B cell (primary cell): ENCODE data around the gene COL28A1. TPM values are rescaled to one million over a fixed set of nuclear protein-coding genes. Genes with fewer than 3 reads are reported as not detected.

ENCODE experiments used
- ATAC-seq: fragments of 200-7000 bp; cut with Tn5 transposase; one replicate; pipeline ENCODE4 v1.10.0; 2021; ENCODE audit warnings: low read depth, mild to moderate bottlenecking, moderate number of reproducible peaks, moderate library complexity
- CTCF ChIA-PET: fragments of 350-600 bp; sonication (Branson Sonifier 250); formaldehyde crosslinking; loops from one replicate; lab custom pipeline; 2021; ENCODE audit warnings: antibody characterized with exemption, inconsistent platforms; lab: Charles Lee
- POLR2A ChIA-PET: fragments of 350-600 bp; sonication (Branson Sonifier 250); formaldehyde crosslinking; loops from one replicate; lab custom pipeline; 2021; ENCODE audit warnings: antibody characterized with exemption; lab: Charles Lee
- DNase-seq: peaks from one replicate; pipeline ENCODE4 v3.0.0; 2013
- H2AFZ ChIP-seq: 2 replicates; pipeline ENCODE4 v1.6.1; 2012; ENCODE audit warnings: mild to moderate bottlenecking, low read depth, low read length; ENCODE audit not compliant: insufficient read depth, poor library complexity, severe bottlenecking
- H3K27ac ChIP-seq, 2 donors: 1 replicate in 1 of 2; 2 replicates in 1 of 2; pipeline ENCODE4 v1.5.1; 2012 to 2013; ENCODE audit warnings: low read length in 2 of 2, mild to moderate bottlenecking in 2 of 2, moderate library complexity in 1 of 2
- H3K27me3 ChIP-seq, 4 experiments: fragments of 200-600 bp in 1 of 4; sonication (generic) in 1 of 4; replicated peaks in 1 of 4; 1 replicate in 2 of 4; 2 replicates in 2 of 4; pipeline versions ENCODE4 v1.6.1 to v1.7.0; 2013 to 2016; ENCODE audit warnings: low read length in 3 of 4, mild to moderate bottlenecking in 2 of 4, mixed read lengths in 1 of 4, moderate library complexity in 1 of 4; ENCODE audit not compliant: insufficient read depth in 4 of 4, control insufficient read depth in 3 of 4; ENCODE audit errors: control extremely low read depth in 1 of 4
- H3K36me3 ChIP-seq, 2 experiments: replicated peaks in 1 of 2; 1 replicate in 1 of 2; 2 replicates in 1 of 2; pipeline versions ENCODE4 v1.6.1 to v1.7.1; 2013; ENCODE audit warnings: low read length in 1 of 2; ENCODE audit not compliant: insufficient read depth in 2 of 2, control insufficient read depth in 1 of 2; ENCODE audit errors: control extremely low read depth in 1 of 2, extremely low read depth in 1 of 2
- H3K4me1 ChIP-seq, 2 donors: fragments of 200-600 bp in 1 of 2; sonication (generic) in 1 of 2; 1 replicate in 1 of 2; 2 replicates in 1 of 2; pipeline versions ENCODE4 v1.5.1 to v1.6.1; 2013 to 2017; ENCODE audit warnings: low read length in 2 of 2; ENCODE audit not compliant: control insufficient read depth in 2 of 2, insufficient read depth in 2 of 2
- H3K4me2 ChIP-seq: replicated peaks from 2 replicates; pipeline ENCODE3; 2012; ENCODE audit warnings: mild to moderate bottlenecking, low read depth, low read length; ENCODE audit not compliant: poor library complexity, severe bottlenecking
- H3K4me3 ChIP-seq, 5 experiments: fragments of 200-600 bp in 1 of 5; sonication (generic) in 1 of 5; 1 replicate in 3 of 5; 2 replicates in 2 of 5; pipeline versions ENCODE4 v1.5.1 to v1.7.0; 2011 to 2016; ENCODE audit warnings: low read length in 4 of 5, mild to moderate bottlenecking in 4 of 5, low read depth in 2 of 5, control low read depth in 1 of 5, moderate library complexity in 1 of 5; ENCODE audit not compliant: insufficient read depth in 1 of 5; ENCODE audit errors: control extremely low read depth in 1 of 5, extremely low read depth in 1 of 5
- H3K79me2 ChIP-seq: fragments of 200-600 bp; sonication (generic); one replicate; pipeline ENCODE4 v1.6.0; 2016; ENCODE audit warnings: low read length; ENCODE audit not compliant: control insufficient read depth, insufficient read depth
- H3K9ac ChIP-seq: fragments of 200-600 bp; sonication (generic); 2 replicates; pipeline ENCODE4 v1.6.1; 2017; ENCODE audit warnings: mild to moderate bottlenecking, low read length, moderate library complexity
- H3K9me3 ChIP-seq, 3 donors: one replicate each; pipeline versions ENCODE4 v1.6.1 to v1.7.1; 2013; ENCODE audit warnings: low read length in 2 of 3; ENCODE audit not compliant: control insufficient read depth in 2 of 3, insufficient read depth in 1 of 3; ENCODE audit errors: control extremely low read depth in 1 of 3
- H4K20me1 ChIP-seq: 2 replicates; pipeline ENCODE4 v1.6.0; 2012; ENCODE audit warnings: mild to moderate bottlenecking, low read length; ENCODE audit not compliant: insufficient read depth, control insufficient read depth, poor library complexity, severe bottlenecking
- H3K27ac Mint-ChIP-seq: one replicate; pipeline ENCODE4 v1.8.0; 2021; ENCODE audit warnings: mixed read lengths
- H3K27me3 Mint-ChIP-seq: one replicate; pipeline ENCODE4 v1.8.0; 2021; ENCODE audit warnings: mixed read lengths
- H3K4me1 Mint-ChIP-seq: one replicate; pipeline ENCODE4 v1.8.0; 2021; ENCODE audit warnings: mixed read lengths
- H3K4me3 Mint-ChIP-seq: one replicate; pipeline ENCODE4 v1.8.0; 2021; ENCODE audit warnings: mixed read lengths
- H3K9me3 Mint-ChIP-seq: one replicate; pipeline ENCODE4 v1.8.0; 2022; ENCODE audit warnings: mixed read lengths; ENCODE audit not compliant: insufficient read depth
- CTCF ChIP-seq: fragments of 200-600 bp; IDR thresholded peaks from one replicate; pipeline ENCODE4 v1.8.0; 2022; ENCODE audit warnings: antibody characterized with exemption, mild to moderate bottlenecking
- EZH2 ChIP-seq: IDR thresholded peaks from 2 replicates; pipeline ENCODE4 v1.6.1; 2012; ENCODE audit warnings: borderline replicate concordance, low read depth, mild to moderate bottlenecking, moderate library complexity, low read length; ENCODE audit not compliant: insufficient read depth, poor library complexity, severe bottlenecking
- WGBS: methylation state at CpG from one replicate; pipeline ENCODE4 v1.1.5; 2013; ENCODE audit warnings: missing lambda C conversion rate; ENCODE audit not compliant: insufficient coverage; 5-methylcytosine and 5-hydroxymethylcytosine counted together
- intact Hi-C: fragments of 100-400 bp; cut with micrococcal nuclease; formaldehyde crosslinking; loops from one replicate; pipeline ENCODE4 v1.10.0; 2022
- polyA plus RNA-seq: library from polyadenylated mRNA; depleted of rRNA; stranded (reverse); fragments of >200 nt; gene quantifications from 2 replicates; pipeline ENCODE4 v1.2.3, GENCODE V29; 2012
- total RNA-seq, 2 donors: library from RNA; stranded (reverse); fragments of 120-200 nt in 1 of 2; gene quantifications; 1 replicate in 1 of 2; 2 replicates in 1 of 2; pipeline versions ENCODE4 v1.2.3 to v1.2.4, GENCODE V29; 2013 to 2022

The COL28A1 gene
- total and polyA plus RNA-seq, 2 donors (not counting 1 experiment from before 2014, with no cell fraction given): 0.18 to 0.67 TPM

GRCh38 chr7:7321681-7322080, 214.0 kb downstream of the COL28A1 start:
- H3K36me3 ChIP-seq: no peaks in the 10 kb centered on the region
- ChIA-PET CTCF (interaction anchor here (1.1 to 2.5 kb wide), 3 partner anchors 95 to 140 kb away, joined by 3 to 8 read pairs (median 3); partner anchors contain the start of gene C1GALT1), POLR2A (no interaction called here)
- H3K27me3 ChIP-seq: no peaks in the 10 kb centered on the region
- ATAC-seq: peak; percentile 92
- no peak overlapping the region for H3K4me3 ChIP-seq
- Mint-ChIP-seq H3K9me3 (no peaks in the 10 kb centered on the region), H3K4me1 (peaks cover 30% of the 10 kb centered on the region), H3K27me3 (no peaks in the 10 kb centered on the region), H3K27ac (peak overlapping the region; percentile 10), H3K4me3 (no peak overlapping the region)
- no peak overlapping the region for H3K27ac ChIP-seq
- H3K79me2 ChIP-seq: no peaks in the 10 kb centered on the region
- no peaks in the 10 kb centered on the region for H3K9me3 ChIP-seq
- H4K20me1 ChIP-seq: no peaks in the 10 kb centered on the region
- WGBS: 34% methylated on average over 3 of the region's 5 CpGs
- peak overlapping the region; percentile 37 for H3K4me2 ChIP-seq
- peak; percentile 59 for DNase-seq
- intact Hi-C loops: loop anchor here (5.0 kb wide), 2 partner anchors 64 to 139 kb away; partner anchors contain the start of gene C1GALT1
- TF ChIP-seq CTCF (no peak), EZH2 (no peak)
- no peak overlapping the region for H3K9ac ChIP-seq
- no peak overlapping the region for H2AFZ ChIP-seq
- H3K4me1 ChIP-seq: peaks cover 24 to 27% of the 10 kb centered on the region in 2 donors

- H3K4me2 ChIP-seq: no peak overlapping the region
- no peak overlapping the region for H3K27ac Mint-ChIP-seq
- no peak overlapping the region for H3K4me3 Mint-ChIP-seq
- no peak overlapping the region for H2AFZ ChIP-seq
- H3K27ac ChIP-seq: no peak overlapping the region
- ChIA-PET CTCF (no interaction called here), POLR2A (no interaction called here)
- intact Hi-C loops: no loop called here
- peaks cover 8% of the 10 kb centered on the region for H3K27me3 Mint-ChIP-seq
- ATAC-seq (no peak), DNase-seq (no peak)
- H3K4me1 ChIP-seq: peaks cover 23 to 24% of the 10 kb centered on the region in 2 donors
- no peaks in the 10 kb centered on the region for H3K27me3 ChIP-seq
- no peaks in the 10 kb centered on the region for H4K20me1 ChIP-seq
- H3K36me3 ChIP-seq: no peaks in the 10 kb centered on the region
- H3K4me1 Mint-ChIP-seq: peaks cover 24% of the 10 kb centered on the region
- no peaks in the 10 kb centered on the region for H3K9me3 ChIP-seq
- WGBS: no CpG with 5 or more reads among the region's 1 CpG
- H3K9ac ChIP-seq: no peak overlapping the region
- H3K79me2 ChIP-seq: no peaks in the 10 kb centered on the region
- TF ChIP-seq CTCF: no peak
- TF ChIP-seq EZH2: no peak
- no peaks in the 10 kb centered on the region for H3K9me3 Mint-ChIP-seq
- H3K4me3 ChIP-seq: no peak overlapping the region
Measured at GRCh38 chr7:7318601-7319000, 217.1 kb downstream of the COL28A1 start.
